HTR-8/SVneo (cell line): ENCODE data around the gene LARGE1.

Source experiments
- DNase-seq: peaks from one replicate; pipeline ENCODE4 v3.0.0; 2011; ENCODE audit warnings: low spot score, mixed read lengths; ENCODE audit not compliant: insufficient read length
- FAIRE-seq: peaks from 2 replicates; lab custom pipeline; 2011; peaks lifted over from hg19 to GRCh38; lab: Jason Lieb, UNC

The LARGE1 gene

GRCh38 chr22:33831651-33832050, 88.6 kb downstream of the LARGE1 start:
- DNase-seq (no peak), FAIRE-seq (no peak)

- DNase-seq, result no peak
- FAIRE-seq, result no peak
Measured at GRCh38 chr22:33831207-33831606, 89.1 kb downstream of the LARGE1 start.

- DNase-seq (no peak), FAIRE-seq (no peak)
Measured at GRCh38 chr22:33829546-33830280, 90.6 kb downstream of the LARGE1 start.

GRCh38 chr22:33828302-33828701, 92.0 kb downstream of the LARGE1 start:
- FAIRE-seq (no peak), DNase-seq (no peak)

GRCh38 chr22:33825761-33826160, 94.5 kb downstream of the LARGE1 start:
- FAIRE-seq (no peak), DNase-seq (no peak)

- DNase-seq, result no peak
- FAIRE-seq, result no peak
Measured at GRCh38 chr22:33823552-33823951, 96.7 kb downstream of the LARGE1 start.

GRCh38 chr22:33821290-33821689, 99.0 kb downstream of the LARGE1 start:
- FAIRE-seq, result no peak

GRCh38 chr22:33819743-33820142, 100.5 kb downstream of the LARGE1 start:
- FAIRE-seq (no peak), DNase-seq (no peak)

More at GRCh38 chr22:33821290-33821689, 99.0 kb downstream of the LARGE1 start:
- DNase-seq, result no peak

- no peak for DNase-seq
- no peak for FAIRE-seq
Measured at GRCh38 chr22:33817512-33818127, 102.7 kb downstream of the LARGE1 start.

GRCh38 chr22:33812360-33812977, 107.8 kb downstream of the LARGE1 start:
- DNase-seq (no peak), FAIRE-seq (no peak)

GRCh38 chr22:33811686-33812085, 108.6 kb downstream of the LARGE1 start:
- FAIRE-seq (no peak), DNase-seq (no peak)

- DNase-seq (no peak), FAIRE-seq (no peak)
Measured at GRCh38 chr22:33811208-33811607, 109.1 kb downstream of the LARGE1 start.

- no peak for DNase-seq
- FAIRE-seq, result no peak
Measured at GRCh38 chr22:33807470-33807869, 112.8 kb downstream of the LARGE1 start.

GRCh38 chr22:33806191-33806590, 114.1 kb downstream of the LARGE1 start:
- FAIRE-seq (no peak), DNase-seq (no peak)

GRCh38 chr22:33803371-33804282, 116.6 kb downstream of the LARGE1 start:
- FAIRE-seq (no peak), DNase-seq (no peak)

- no peak for FAIRE-seq
Measured at GRCh38 chr22:33798401-33798800, 121.9 kb downstream of the LARGE1 start.

GRCh38 chr22:33796494-33796893, 123.8 kb downstream of the LARGE1 start:
- FAIRE-seq (no peak), DNase-seq (no peak)

More at GRCh38 chr22:33798401-33798800, 121.9 kb downstream of the LARGE1 start:
- DNase-seq, result no peak

GRCh38 chr22:33793475-33793874, 126.8 kb downstream of the LARGE1 start:
- DNase-seq, result no peak
- no peak for FAIRE-seq

- FAIRE-seq (no peak), DNase-seq (no peak)
Measured at GRCh38 chr22:33792832-33793231, 127.4 kb downstream of the LARGE1 start.

GRCh38 chr22:33789690-33790253, 130.5 kb downstream of the LARGE1 start:
- FAIRE-seq (no peak), DNase-seq (no peak)
